ENCODE results near the gene PHACTR1. TPM values are rescaled to one million over a fixed set of nuclear protein-coding genes. Genes with fewer than 3 reads are reported as not detected.
A peak's percentile ranks its signal among the peaks of the same experiment; 100 is the strongest.

The PHACTR1 gene
- polyA plus RNA-seq, 1 donor = 20.1 TPM

DNA sequence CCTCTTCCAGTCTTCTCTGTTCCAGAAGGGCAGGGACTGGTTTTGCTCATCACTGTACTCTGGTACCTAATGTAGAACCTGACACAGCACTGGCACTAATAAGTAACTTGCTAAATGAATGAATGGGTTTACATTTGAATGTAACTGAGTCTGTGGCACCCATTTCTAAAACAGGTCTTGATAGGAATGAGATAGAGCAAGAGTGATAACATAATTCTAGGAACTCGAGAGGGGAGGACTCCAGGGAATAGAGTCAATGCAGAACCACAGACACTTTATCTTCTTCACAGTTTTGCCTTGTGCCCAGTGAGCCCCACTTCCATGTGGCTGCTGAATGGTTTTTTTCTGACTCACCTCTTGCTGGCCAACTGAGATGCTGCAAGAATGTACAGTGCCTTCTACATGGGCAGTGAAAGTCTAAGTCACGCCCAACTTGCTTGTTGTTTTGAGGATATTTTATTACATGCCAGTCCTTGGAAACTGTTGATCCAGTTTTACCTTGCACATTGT, 550.6 kb downstream of the PHACTR1 start:
- no peak for DNase-seq

- no peak for DNase-seq
Measured at GRCh38 chr6:13268913-13269518, 552.4 kb downstream of the PHACTR1 start.

DNA sequence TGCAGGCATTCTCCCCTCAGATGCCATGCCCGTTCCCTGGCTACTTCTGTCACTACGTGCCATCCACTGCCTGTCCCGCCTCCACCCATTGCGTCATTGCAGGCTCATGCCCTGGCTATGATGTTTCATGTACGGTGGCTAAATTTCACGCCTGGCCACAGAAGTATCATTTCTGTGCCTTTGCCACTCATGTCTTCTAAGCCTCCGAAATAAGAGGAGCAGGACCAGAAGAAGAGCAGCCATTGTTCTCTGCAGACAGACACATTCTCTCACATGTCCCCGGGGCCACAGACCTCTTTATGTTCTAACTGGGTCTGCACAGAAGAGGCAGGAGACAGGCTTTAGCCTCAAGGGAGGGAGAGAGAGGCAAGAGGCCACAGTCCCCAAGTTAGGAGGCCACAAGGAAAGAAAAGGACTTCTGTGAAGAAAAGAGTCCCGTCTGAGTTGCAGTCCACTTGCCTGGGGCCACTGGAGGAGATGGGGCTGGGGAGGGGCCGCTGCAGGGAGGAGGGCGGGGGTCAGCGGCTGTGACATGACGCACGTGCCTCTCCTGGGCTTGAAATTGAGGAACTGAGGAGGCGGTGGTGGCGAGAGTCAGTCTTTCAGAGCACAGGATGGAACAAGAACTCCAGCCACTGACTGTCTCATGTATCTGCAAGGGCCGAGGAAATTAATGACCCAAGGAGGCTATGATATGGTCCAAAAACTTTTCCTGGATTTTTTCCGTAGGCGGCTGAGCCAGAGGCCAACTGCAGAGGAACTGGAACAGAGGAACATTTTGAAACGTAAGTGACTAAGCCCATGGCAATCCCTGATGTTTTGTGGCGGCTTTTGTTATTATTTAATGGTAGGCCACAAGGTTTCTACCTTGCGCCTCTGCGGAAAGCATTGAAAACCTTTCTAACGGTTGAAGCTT, 555.8 kb downstream of the PHACTR1 start:
- peak; percentile 53 for DNase-seq

- DNase-seq = no peak
Measured at GRCh38 chr6:13273202-13273930, 556.8 kb downstream of the PHACTR1 start.

GRCh38 chr6:13273931-13274706, 557.6 kb downstream of the PHACTR1 start:
- DNase-seq = no peak

- no peak for DNase-seq
Measured at GRCh38 chr6:13274707-13275434, 558.3 kb downstream of the PHACTR1 start.

GRCh38 chr6:13275435-13275989, 558.9 kb downstream of the PHACTR1 start:
- no peak for DNase-seq

DNA sequence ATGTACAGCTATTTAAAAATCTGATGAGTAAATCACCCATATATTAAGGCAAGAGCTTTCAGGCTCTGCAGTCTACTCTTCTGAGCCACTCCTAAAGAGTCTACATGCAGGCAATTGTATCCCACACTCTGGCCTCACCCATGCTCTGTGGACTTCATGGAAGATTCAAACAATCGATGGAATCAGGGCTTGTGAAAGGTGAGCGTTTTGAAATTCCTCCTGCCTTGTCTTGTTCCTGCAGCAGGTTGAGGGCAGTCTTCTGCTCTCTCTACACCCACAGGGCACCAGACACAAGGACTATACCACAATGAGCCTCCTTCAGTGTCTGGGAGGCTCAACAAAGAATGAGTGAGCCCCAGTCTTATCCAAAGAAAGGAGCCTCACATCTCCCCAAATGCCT, 560.7 kb downstream of the PHACTR1 start:
- no peak for DNase-seq

- DNase-seq = no peak
Measured at GRCh38 chr6:13278164-13278563, 561.6 kb downstream of the PHACTR1 start.

DNA sequence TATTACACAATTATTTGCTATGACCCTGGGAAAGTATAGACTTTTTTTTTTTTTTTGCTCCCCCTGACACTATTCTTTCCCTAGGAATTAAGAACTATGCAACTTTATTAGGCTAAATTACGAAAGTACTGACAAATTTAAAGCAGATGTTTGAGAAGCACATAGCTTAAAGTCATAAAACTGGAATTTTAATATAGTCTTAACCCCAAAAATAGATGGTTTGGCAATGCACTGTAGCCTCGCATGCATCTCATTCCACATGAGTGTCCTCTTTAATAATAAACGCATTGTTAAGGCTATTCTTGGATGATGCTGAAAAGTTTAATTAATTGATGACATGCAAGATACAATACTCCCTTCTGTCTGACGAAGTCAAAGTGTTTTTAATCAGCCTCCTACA, 562.4 kb downstream of the PHACTR1 start:
- no peak for DNase-seq

DNA sequence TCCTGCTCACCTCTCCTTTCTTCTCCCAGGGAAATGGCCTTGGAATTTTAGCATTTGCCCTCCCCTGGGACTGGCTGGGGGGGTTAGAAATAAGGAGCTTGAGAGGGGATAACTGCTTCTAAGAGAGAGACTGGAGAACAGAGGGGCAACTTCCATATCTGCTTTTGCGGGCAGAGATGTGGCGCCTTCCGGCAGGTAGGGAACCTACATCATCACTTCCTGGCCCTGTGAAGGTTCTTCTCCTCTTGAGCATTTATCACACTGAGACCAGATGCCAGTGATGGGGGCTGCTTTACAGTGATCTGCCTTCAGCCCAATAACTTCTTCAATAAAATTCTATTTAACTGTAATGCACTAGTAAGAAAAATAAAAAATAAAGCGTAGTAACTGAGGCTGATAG, 563.7 kb downstream of the PHACTR1 start:
- DNase-seq = no peak

DNA sequence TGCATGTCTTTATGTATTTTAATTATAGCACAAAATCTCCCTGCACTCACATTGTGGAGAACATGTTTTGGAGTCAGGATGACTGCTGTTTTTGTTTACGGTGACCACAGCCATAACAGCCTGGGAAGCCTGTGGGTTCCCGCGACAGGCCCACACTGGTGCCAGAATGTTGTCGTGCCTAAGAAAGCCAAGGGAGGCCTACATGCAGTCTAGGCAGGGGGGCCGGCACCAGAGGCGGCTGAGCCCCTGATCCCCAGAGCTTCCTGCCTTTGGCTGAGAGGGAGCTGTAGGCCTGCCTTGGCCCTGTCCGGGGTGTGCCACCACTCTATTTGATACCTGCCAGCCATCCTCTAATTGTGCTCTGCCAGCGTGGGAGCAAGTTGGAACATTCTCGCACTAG, 565.1 kb downstream of the PHACTR1 start:
- DNase-seq = no peak

GRCh38 chr6:13282393-13283069, 566.0 kb downstream of the PHACTR1 start:
- no peak for DNase-seq

DNA sequence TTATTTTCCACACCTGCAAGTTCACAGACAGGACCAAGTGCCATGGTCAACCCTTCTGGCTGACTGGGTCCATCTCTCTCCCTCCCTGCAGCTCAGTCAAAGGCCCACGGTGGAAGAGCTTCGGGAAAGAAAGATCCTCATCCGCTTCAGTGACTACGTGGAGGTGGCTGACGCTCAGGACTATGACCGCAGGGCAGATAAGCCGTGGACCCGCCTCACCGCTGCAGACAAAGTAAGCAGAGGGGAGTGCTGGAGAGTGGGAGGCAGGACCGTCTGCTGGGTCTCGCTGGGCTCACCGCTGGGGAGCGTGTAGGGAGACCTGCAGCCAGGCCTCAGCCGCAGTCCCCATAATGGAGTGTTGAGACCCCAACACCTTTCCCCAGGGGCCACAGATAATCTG, 566.8 kb downstream of the PHACTR1 start:
- no peak for DNase-seq

- DNase-seq = no peak
Measured at GRCh38 chr6:13284646-13285045, 568.1 kb downstream of the PHACTR1 start.

GRCh38 chr6:13285705-13286104, 569.1 kb downstream of the PHACTR1 start:
- DNase-seq = no peak

- DNase-seq = no peak
Measured at GRCh38 chr6:13286181-13286580, 569.6 kb downstream of the PHACTR1 start.

GRCh38 chr6:13287104-13287503, 570.5 kb downstream of the PHACTR1 start:
- no peak for DNase-seq

GRCh38 chr6:13288481-13288880, 571.9 kb downstream of the PHACTR1 start:
- no peak for DNase-seq

- no peak for DNase-seq
Measured at GRCh38 chr6:13288969-13289391, 572.4 kb downstream of the PHACTR1 start.
